HepG2 (cell line): ENCODE results near the gene DHX57. TPM values are rescaled to one million over a fixed set of nuclear protein-coding genes. Genes with fewer than 3 reads are reported as not detected.

ENCODE experiments used
- AHDC1 ChIP-seq: sonication (generic); formaldehyde crosslinking; IDR thresholded peaks from 2 replicates; pipeline ENCODE4 v1.5.1; 2020; ENCODE audit warnings: mild to moderate bottlenecking, missing genetic modification reagents, borderline replicate concordance
- ARHGAP35 ChIP-seq: sonication (generic); formaldehyde crosslinking; IDR thresholded peaks from 2 replicates; pipeline ENCODE4 v1.9.0; 2022; ENCODE audit warnings: mild to moderate bottlenecking, inconsistent platforms, moderate library complexity, missing genetic modification reagents, borderline replicate concordance
- ARNTL ChIP-seq: sonication (generic); formaldehyde crosslinking; IDR thresholded peaks from 2 replicates; pipeline ENCODE4 v1.4.0; 2020; ENCODE audit warnings: mild to moderate bottlenecking, missing genetic modification reagents
- ATAD3A ChIP-seq: sonication (generic); formaldehyde crosslinking; IDR thresholded peaks from 2 replicates; pipeline ENCODE4 v1.4.0; 2020; ENCODE audit warnings: missing genetic modification reagents
- E2F5 ChIP-seq: sonication (generic); formaldehyde crosslinking; conservative IDR thresholded peaks from 2 replicates; pipeline ENCODE4 v1.4.0; 2020; ENCODE audit warnings: missing genetic modification reagents
- FOXP1 ChIP-seq, 2 experiments: fragments of 450-650 bp in 1 of 2; IDR thresholded peaks; 2 replicates each; pipeline ENCODE4 v1.6.1; 2017 to 2018; ENCODE audit warnings: antibody characterized with exemption in 1 of 2
- GATA4 ChIP-seq: sonication (generic); IDR thresholded peaks from 2 replicates; pipeline ENCODE4 v1.6.1; 2016; ENCODE audit warnings: antibody characterized with exemption, low read depth, borderline replicate concordance
- MAFF ChIP-seq: IDR thresholded peaks from 2 replicates; pipeline ENCODE4 v1.6.1; 2011; ENCODE audit warnings: low read depth, low read length, improper control_type of control experiment
- MXI1 ChIP-seq: IDR thresholded peaks from 3 replicates; pipeline ENCODE4 v1.6.1; 2012; ENCODE audit warnings: low read depth, low read length, inconsistent platforms, borderline replicate concordance
- RAD51 ChIP-seq: fragments of 450-650 bp; IDR thresholded peaks from 2 replicates; pipeline ENCODE4 v1.6.1; 2016; ENCODE audit warnings: borderline replicate concordance
- SOX5 ChIP-seq: IDR thresholded peaks from 2 replicates; pipeline ENCODE4 v1.6.1; 2016; ENCODE audit warnings: borderline replicate concordance
- ZBTB2 ChIP-seq: sonication (generic); formaldehyde crosslinking; IDR thresholded peaks from 2 replicates; pipeline ENCODE4 v1.8.0; 2022; ENCODE audit warnings: low read depth, missing genetic modification reagents
- ZKSCAN5 ChIP-seq: sonication (generic); formaldehyde crosslinking; IDR thresholded peaks from 2 replicates; pipeline ENCODE4 v1.5.1; 2020; ENCODE audit warnings: mild to moderate bottlenecking, missing genetic modification reagents
- ZNF329 ChIP-seq: sonication (generic); formaldehyde crosslinking; IDR thresholded peaks from 2 replicates; pipeline ENCODE4 v1.9.0; 2021; ENCODE audit warnings: low read depth, mild to moderate bottlenecking, missing genetic modification reagents
- ZNF431 ChIP-seq: sonication (generic); formaldehyde crosslinking; IDR thresholded peaks from 2 replicates; pipeline ENCODE4 v1.9.0; 2022; ENCODE audit warnings: missing genetic modification reagents, low read depth, mild to moderate bottlenecking, borderline replicate concordance
- ZNF441 ChIP-seq: sonication (generic); formaldehyde crosslinking; IDR thresholded peaks from 2 replicates; pipeline ENCODE4 v1.7.0; 2021; ENCODE audit warnings: missing genetic modification reagents, borderline replicate concordance
- ZNF549 ChIP-seq: sonication (generic); formaldehyde crosslinking; IDR thresholded peaks from 2 replicates; pipeline ENCODE4 v1.5.0; 2020; ENCODE audit warnings: missing genetic modification reagents
- ZNF790 ChIP-seq: sonication (generic); formaldehyde crosslinking; IDR thresholded peaks from 2 replicates; pipeline ENCODE4 v1.8.0; 2022; ENCODE audit warnings: missing genetic modification reagents, mild to moderate bottlenecking, borderline replicate concordance
- ZNF816 ChIP-seq: sonication (generic); formaldehyde crosslinking; IDR thresholded peaks from 2 replicates; pipeline ENCODE4 v1.8.0; 2022; ENCODE audit warnings: missing genetic modification reagents, mild to moderate bottlenecking, borderline replicate concordance
- polyA plus RNA-seq, 8 experiments: library from polyadenylated mRNA; depleted of rRNA in 3 of 8; stranded (reverse) in 7 of 8; unstranded in 1 of 8; fragments of >200 nt; fragmentation: Illumina TruSeq in 4 of 8; extraction: Trizol in 4 of 8; gene quantifications; 2 replicates each; pipeline versions ENCODE4 v1.2.1 to v1.2.3, GENCODE V29; 2011 to 2016; ENCODE audit warnings: low read depth in 4 of 8, missing spikeins in 1 of 8, mixed read lengths in 1 of 8; ENCODE audit not compliant: insufficient read depth in 1 of 8
- total RNA-seq, 5 experiments: library from RNA; depleted of rRNA; stranded (reverse); fragments of >200 nt; fragmentation: Illumina TruSeq; extraction: Trizol; gene quantifications; 2 replicates each; pipeline ENCODE4 v1.2.3, GENCODE V29; 2016; ENCODE audit warnings: low read depth in 1 of 5
- TF ChIP-seq, protein P1 (sequence below): sonication (generic); formaldehyde crosslinking; IDR thresholded peaks from 2 replicates; pipeline ENCODE4 v1.4.0; 2020; ENCODE audit warnings: missing genetic modification reagents

The DHX57 gene
- total and polyA plus RNA-seq, 2 of the 13 experiments (the other 11 are each of a cell fraction or from before 2014, with no cell fraction given), result 9.2 to 24.2 TPM

GRCh38 chr2:38750891-38751595 is 124.7 kb downstream of the DHX57 start, which contains the start of gene SRSF7 (continued):
- TF ChIP-seq MXI1 (peak; percentile 98), FOXP1 (IDR thresholded peaks at IDR 0.05) (no peak), FOXP1 (CRISPR knock-in tag; IDR thresholded peaks at IDR 0.05) (peak; percentile 61; the same call in 1 of the 2 replicates), ZKSCAN5 (CRISPR knock-in tag) (peak; percentile 86), ZNF816 (CRISPR knock-in tag) (peak; percentile 87), AHDC1 (CRISPR knock-in tag) (peak; percentile 56; the same call in 1 of the 2 replicates), ZNF790 (CRISPR knock-in tag) (no peak), ARNTL (CRISPR knock-in tag) (peak; percentile 78), RAD51 (no peak), ATAD3A (CRISPR knock-in tag) (peak; percentile 88; the same call in 1 of the 2 replicates), ARHGAP35 (CRISPR knock-in tag) (peak; percentile 72), MAFF (no peak), ZNF431 (0 out of 2 replicates have a peak, but pooled peaks have one; percentile 50), SOX5 (CRISPR knock-in tag) (peak; percentile 84; the same call in 1 of the 2 replicates), E2F5 (0 out of 2 replicates have a peak, but pooled peaks have one; percentile 42), ZNF329 (CRISPR knock-in tag) (0 out of 2 replicates have a peak, but pooled peaks have one; percentile 22), GATA4 (peak; percentile 96), ZNF441 (CRISPR knock-in tag) (peak; percentile 75; the same call in 1 of the 2 replicates), ZNF549 (CRISPR knock-in tag) (0 out of 2 replicates have a peak, but pooled peaks have one; percentile 62), ZBTB2 (CRISPR knock-in tag) (peak; percentile 59; the same call in 1 of the 2 replicates)
- TF ChIP-seq, protein P1, sequence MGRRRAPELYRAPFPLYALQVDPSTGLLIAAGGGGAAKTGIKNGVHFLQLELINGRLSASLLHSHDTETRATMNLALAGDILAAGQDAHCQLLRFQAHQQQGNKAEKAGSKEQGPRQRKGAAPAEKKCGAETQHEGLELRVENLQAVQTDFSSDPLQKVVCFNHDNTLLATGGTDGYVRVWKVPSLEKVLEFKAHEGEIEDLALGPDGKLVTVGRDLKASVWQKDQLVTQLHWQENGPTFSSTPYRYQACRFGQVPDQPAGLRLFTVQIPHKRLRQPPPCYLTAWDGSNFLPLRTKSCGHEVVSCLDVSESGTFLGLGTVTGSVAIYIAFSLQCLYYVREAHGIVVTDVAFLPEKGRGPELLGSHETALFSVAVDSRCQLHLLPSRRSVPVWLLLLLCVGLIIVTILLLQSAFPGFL (CRISPR knock-in tag), result no peak
